GM19397 (cell line): ENCODE measurements around the gene FOXN3.

Experiments used
- ATAC-seq: cut with Tn5 transposase; IDR thresholded peaks from one replicate; pipeline ENCODE4 v1.9.1; 2021; ENCODE audit warnings: mild to moderate bottlenecking, moderate library complexity; ENCODE audit not compliant: unreplicated experiment

FOXN3 gene

DNA sequence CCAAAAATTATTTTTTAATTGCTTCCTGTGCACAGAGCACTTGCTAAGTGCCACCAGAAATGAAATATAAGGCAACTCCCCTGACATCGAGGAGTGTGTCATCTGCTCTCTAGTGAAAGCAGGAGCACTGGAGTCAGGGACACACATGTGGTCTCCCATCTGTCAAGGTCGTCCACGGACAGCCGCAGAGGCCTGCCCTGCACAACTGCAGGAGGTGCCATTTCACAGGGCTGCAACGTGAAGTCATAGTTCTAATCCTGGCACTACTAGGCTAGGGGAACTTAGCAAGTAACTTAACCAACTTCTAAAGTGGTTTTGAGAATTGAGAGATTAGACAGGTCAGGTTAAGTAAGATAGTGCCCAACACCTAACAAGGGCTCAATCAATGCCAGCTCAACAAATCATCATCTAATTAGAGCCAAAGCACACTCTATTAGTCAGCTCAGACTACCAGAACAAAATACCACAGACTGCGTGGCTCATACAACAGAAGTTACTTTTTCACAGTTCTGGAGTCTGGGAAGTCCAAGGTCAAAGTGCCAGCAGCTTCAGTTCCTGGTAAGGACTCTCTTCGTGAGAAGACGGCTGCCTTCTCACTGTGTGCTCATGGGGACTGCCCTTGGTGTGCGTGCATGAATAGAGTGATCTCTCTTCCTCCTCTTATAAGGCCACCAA lies 30.7 kb downstream of the FOXN3 start:
- ATAC-seq = no peak

GRCh38 chr14:89384636-89385035 lies 32.4 kb downstream of the FOXN3 start:
- ATAC-seq = no peak

GRCh38 chr14:89384023-89384422 lies 33.0 kb downstream of the FOXN3 start:
- peak; percentile 93 for ATAC-seq

DNA sequence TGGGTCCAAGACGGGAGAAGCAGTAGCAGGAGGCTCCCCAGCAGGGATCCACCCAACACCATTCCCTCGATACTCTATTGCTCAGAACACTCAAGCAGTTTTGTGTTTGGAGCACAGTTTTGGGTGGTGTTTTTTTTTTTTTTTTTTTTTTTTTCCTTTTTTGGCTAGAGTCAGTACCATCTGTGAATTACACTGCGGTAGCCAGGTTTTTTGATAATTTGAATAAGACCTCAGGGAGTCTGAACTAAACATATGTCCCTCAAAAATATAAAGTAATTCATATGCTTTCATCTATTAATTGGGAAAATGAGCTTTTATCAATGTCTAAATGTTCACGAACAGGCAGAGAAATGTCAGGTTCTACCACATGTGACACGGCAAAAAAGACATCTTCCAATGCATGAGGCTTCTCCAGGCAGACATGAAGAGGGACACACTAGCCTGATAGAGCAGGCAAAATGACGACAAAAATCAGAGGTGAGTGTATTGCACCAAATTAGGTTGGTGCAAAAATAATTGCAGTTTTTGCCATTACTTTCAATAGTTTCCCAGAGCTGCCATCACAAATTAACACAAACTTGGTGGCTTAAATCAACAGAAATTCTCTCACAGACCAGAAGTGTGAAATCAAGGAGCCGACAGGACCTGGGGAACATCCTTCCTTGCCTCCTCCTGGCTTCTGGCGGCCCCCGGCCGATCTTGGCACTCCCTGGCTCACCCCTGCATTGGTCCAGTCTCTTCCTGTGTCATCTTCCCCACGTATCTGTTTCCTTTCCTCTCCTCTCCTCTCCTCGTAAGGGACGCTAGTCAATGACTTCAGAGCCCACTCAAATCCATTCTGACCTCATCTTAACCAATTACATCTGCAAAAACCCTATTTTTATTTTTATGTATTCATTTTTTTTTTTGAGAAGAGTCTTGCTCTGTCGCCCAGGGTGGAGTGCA lies 33.9 kb downstream of the FOXN3 start:
- no peak for ATAC-seq

- no peak for ATAC-seq
Measured at GRCh38 chr14:89382487-89382886, 34.5 kb downstream of the FOXN3 start.

GRCh38 chr14:89379891-89380820 lies 36.9 kb downstream of the FOXN3 start:
- no peak for ATAC-seq

- no peak for ATAC-seq
Measured at GRCh38 chr14:89379006-89379405, 38.0 kb downstream of the FOXN3 start.

DNA sequence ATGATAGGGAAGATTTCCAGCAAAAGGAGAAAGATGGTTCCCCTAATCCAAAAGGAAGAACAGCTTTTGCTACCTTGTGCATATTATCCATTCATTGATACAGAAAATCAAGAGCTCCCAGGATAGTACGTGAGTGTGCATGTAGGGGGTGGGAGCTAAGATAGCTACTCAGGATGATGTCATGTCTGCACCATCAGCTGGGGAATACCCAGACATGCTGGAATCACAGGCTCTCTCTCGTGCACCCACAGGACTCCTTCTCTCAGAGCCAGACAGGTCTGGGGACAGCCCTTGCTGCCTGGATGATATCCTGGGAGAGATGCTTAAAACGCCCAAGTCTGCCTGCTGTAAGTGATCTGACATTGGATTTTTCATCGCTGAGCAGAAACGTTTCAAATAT lies 38.9 kb downstream of the FOXN3 start:
- no peak for ATAC-seq

DNA sequence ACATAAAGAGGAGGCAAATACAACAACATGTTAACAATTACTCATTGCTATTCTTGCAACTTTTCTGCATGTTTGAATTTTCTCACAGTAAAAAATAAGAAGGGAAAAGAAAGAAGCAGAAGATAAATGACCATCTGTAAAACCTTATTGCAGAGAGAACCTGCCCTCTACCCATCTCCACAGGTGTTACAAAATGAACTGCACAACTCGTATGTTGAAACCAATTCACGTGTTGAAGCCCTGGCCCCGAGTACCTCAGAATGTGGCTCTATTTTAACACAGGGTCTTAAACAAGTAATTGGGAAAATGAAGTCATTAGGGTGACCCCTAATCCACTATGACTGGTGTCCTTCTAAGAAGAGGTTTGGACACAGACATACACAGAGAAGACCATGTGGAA lies 39.5 kb downstream of the FOXN3 start:
- ATAC-seq = no peak

DNA sequence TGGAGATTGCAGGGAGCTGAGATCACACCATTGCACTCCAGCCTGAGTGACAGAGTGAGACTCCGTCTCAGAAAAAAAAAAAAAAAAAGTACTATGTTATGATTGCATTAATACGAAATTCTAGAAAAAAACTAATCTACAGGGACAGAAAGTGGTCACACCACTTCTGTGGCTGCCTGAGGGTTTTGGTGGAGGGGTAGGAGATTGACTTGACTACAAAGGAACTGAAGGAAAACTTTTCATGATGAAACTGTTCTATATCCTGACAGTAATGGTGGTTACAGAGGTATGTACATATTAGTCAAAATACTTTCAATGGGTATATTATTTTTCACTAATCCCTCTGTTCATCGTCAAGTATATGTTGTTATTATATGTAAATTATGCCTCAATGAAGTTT lies 42.1 kb downstream of the FOXN3 start:
- no peak for ATAC-seq

DNA sequence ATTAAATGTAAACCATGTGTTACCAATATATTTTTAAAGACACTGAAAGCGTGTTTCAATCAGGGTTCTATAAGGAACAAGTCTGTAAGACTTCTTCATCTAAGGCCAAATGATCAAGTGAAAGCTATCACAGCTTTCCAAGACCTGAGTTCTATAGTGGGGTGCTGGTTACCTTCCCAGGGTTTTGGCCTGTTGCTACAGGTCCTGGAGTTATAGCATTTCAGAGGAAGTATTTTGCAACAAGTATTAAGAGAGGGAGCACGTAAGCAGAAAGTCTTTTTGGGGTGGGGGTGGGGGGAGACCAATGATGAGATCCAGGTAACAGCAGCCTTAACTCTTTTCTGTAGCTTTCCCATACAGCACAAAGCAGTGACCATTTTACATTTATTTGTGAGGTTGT lies 43.8 kb downstream of the FOXN3 start:
- no peak for ATAC-seq

DNA sequence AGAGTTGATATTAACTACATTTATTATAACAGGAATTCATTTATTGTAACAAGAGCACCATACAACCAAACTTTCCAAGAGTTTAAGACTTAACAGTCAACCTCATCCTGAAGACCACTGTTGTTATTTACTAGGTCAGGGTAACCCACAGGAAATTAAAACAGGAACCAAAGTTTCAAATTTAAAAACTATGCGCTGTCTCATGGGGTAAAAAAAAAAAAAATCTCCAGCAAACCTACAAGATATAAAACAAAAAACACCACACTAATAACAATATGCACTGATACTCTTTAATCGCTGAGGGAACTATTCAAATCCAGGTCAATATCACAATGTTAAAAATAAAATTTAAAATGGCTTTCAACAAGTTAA lies 44.5 kb downstream of the FOXN3 start:
- ATAC-seq = no peak

GRCh38 chr14:89371585-89372511 lies 45.2 kb downstream of the FOXN3 start:
- no peak for ATAC-seq

- ATAC-seq = no peak
Measured at GRCh38 chr14:89370781-89371180, 46.3 kb downstream of the FOXN3 start.

DNA sequence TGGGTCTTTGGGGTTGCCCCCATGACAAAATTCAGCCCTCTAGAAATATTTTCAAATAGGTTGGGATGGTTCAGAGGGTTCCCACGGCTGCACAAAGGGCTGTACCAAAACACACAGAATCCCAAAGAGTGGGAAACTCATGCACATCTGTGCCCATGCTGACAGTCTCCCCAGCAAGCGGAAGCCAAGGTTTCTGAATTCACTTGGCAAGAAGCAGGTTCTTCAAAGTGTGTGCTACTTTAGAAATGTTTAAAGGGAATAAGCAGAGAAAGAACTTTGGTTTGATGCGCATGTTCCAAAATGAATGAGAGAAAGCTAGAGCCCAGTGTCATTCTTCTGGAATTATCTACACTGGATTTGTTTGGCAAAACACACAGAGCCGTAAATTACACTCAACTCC lies 46.7 kb downstream of the FOXN3 start:
- ATAC-seq = no peak

DNA sequence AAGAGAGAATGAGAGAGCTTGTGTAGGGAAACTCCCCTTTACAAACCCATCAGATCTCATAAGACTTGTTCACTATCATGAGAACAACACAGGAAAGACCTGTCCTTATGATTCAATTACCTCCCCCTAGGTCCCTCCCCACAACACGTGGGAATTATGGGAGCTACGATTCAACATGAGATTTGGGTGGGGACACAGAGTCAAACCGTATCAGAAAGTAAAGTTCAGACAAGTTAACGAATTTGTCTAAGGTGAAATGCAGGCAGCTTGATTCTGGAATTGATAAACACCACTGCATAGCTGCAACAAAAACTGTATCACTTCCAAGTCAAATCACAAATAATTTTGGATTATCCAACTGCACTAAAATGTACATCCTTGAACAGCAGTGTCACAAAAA lies 47.4 kb downstream of the FOXN3 start:
- no peak for ATAC-seq

DNA sequence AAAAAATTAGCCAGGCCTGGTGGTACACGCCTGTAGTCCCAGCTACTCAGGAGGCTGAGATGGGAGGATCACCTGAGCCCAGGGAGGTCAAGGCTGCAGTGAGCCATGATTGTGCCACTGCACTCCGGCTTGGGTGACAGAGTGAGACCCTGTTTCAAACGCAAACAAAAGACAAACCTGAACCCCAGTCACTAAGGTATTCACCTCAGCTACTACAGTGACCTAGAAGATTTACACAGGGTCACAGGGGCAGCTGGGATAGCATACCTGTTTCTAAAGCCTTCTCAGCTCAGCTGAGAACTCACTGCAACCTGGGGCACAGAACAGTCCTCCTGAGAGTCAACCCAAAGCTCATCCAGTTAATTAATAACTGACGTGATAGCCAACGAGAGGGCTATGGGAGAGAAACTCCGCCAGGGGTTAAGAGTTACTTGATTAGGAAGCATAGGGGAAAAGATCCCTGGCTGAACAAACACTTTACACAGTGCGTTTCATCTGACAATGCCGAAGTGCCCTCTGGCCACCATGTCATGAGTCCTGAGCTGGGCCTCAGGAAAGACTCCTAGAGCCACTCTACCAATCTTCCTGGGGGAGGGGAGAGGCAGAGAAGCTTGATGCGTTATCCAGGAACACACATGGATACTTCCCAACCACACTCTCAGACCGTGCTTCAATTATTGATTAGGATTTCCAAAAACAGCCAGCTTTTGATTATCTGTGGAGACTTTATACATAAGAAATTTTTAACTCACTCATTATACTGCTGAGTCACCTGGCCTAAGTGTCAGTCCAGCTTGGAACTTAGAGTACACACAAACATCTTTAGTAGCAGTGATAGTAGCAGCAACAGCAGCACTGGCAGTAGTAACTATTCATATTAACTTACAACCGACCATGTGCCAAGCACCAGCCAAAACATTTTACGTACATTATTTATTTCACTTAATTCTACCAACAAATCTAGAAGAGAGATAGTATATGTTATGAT lies 48.2 kb downstream of the FOXN3 start:
- ATAC-seq = no peak

DNA sequence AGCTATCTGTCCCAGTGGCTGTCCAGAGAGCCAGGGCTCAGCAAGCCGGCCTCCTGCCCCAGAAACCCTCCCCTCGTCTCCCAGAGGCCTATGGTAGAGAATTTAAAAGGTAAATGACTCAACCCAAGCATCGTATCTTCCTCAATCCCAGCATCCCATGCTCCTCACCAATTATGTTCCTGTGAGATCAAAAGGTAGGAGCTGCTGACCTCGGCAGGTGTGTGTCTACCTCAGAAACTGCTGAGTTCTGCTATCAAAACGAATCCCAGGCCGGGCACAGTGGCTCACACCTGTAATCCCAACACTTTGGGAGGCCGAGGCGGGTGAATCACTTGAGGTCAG lies 49.3 kb downstream of the FOXN3 start:
- ATAC-seq = no peak
